B cell (primary cell): ENCODE measurements around the gene ORMDL3. TPM values are rescaled to one million over a fixed set of nuclear protein-coding genes. Genes with fewer than 3 reads are reported as not detected.

Source experiments
- ATAC-seq: fragments of 200-7000 bp; cut with Tn5 transposase; one replicate; pipeline ENCODE4 v1.10.0; 2021; ENCODE audit warnings: low read depth, mild to moderate bottlenecking, moderate number of reproducible peaks, moderate library complexity
- CTCF ChIA-PET: fragments of 350-600 bp; sonication (Branson Sonifier 250); formaldehyde crosslinking; loops from one replicate; lab custom pipeline; 2021; ENCODE audit warnings: antibody characterized with exemption, inconsistent platforms; lab: Charles Lee
- POLR2A ChIA-PET: fragments of 350-600 bp; sonication (Branson Sonifier 250); formaldehyde crosslinking; loops from one replicate; lab custom pipeline; 2021; ENCODE audit warnings: antibody characterized with exemption; lab: Charles Lee
- DNase-seq: peaks from one replicate; pipeline ENCODE4 v3.0.0; 2013
- H2AFZ ChIP-seq: 2 replicates; pipeline ENCODE4 v1.6.1; 2012; ENCODE audit warnings: mild to moderate bottlenecking, low read depth, low read length; ENCODE audit not compliant: insufficient read depth, poor library complexity, severe bottlenecking
- H3K27ac ChIP-seq, 2 donors: 1 replicate in 1 of 2; 2 replicates in 1 of 2; pipeline ENCODE4 v1.5.1; 2012 to 2013; ENCODE audit warnings: low read length in 2 of 2, mild to moderate bottlenecking in 2 of 2, moderate library complexity in 1 of 2
- H3K27me3 ChIP-seq, 4 experiments: fragments of 200-600 bp in 1 of 4; sonication (generic) in 1 of 4; replicated peaks in 1 of 4; 1 replicate in 2 of 4; 2 replicates in 2 of 4; pipeline versions ENCODE4 v1.6.1 to v1.7.0; 2013 to 2016; ENCODE audit warnings: low read length in 3 of 4, mild to moderate bottlenecking in 2 of 4, mixed read lengths in 1 of 4, moderate library complexity in 1 of 4; ENCODE audit not compliant: insufficient read depth in 4 of 4, control insufficient read depth in 3 of 4; ENCODE audit errors: control extremely low read depth in 1 of 4
- H3K36me3 ChIP-seq, 2 experiments: replicated peaks in 1 of 2; 1 replicate in 1 of 2; 2 replicates in 1 of 2; pipeline versions ENCODE4 v1.6.1 to v1.7.1; 2013; ENCODE audit warnings: low read length in 1 of 2; ENCODE audit not compliant: insufficient read depth in 2 of 2, control insufficient read depth in 1 of 2; ENCODE audit errors: control extremely low read depth in 1 of 2, extremely low read depth in 1 of 2
- H3K4me1 ChIP-seq, 2 donors: fragments of 200-600 bp in 1 of 2; sonication (generic) in 1 of 2; 1 replicate in 1 of 2; 2 replicates in 1 of 2; pipeline versions ENCODE4 v1.5.1 to v1.6.1; 2013 to 2017; ENCODE audit warnings: low read length in 2 of 2; ENCODE audit not compliant: control insufficient read depth in 2 of 2, insufficient read depth in 2 of 2
- H3K4me2 ChIP-seq: replicated peaks from 2 replicates; pipeline ENCODE3; 2012; ENCODE audit warnings: mild to moderate bottlenecking, low read depth, low read length; ENCODE audit not compliant: poor library complexity, severe bottlenecking
- H3K4me3 ChIP-seq, 5 experiments: fragments of 200-600 bp in 1 of 5; sonication (generic) in 1 of 5; 1 replicate in 3 of 5; 2 replicates in 2 of 5; pipeline versions ENCODE4 v1.5.1 to v1.7.0; 2011 to 2016; ENCODE audit warnings: low read length in 4 of 5, mild to moderate bottlenecking in 4 of 5, low read depth in 2 of 5, control low read depth in 1 of 5, moderate library complexity in 1 of 5; ENCODE audit not compliant: insufficient read depth in 1 of 5; ENCODE audit errors: control extremely low read depth in 1 of 5, extremely low read depth in 1 of 5
- H3K79me2 ChIP-seq: fragments of 200-600 bp; sonication (generic); one replicate; pipeline ENCODE4 v1.6.0; 2016; ENCODE audit warnings: low read length; ENCODE audit not compliant: control insufficient read depth, insufficient read depth
- H3K9ac ChIP-seq: fragments of 200-600 bp; sonication (generic); 2 replicates; pipeline ENCODE4 v1.6.1; 2017; ENCODE audit warnings: mild to moderate bottlenecking, low read length, moderate library complexity
- H3K9me3 ChIP-seq, 3 donors: one replicate each; pipeline versions ENCODE4 v1.6.1 to v1.7.1; 2013; ENCODE audit warnings: low read length in 2 of 3; ENCODE audit not compliant: control insufficient read depth in 2 of 3, insufficient read depth in 1 of 3; ENCODE audit errors: control extremely low read depth in 1 of 3
- H4K20me1 ChIP-seq: 2 replicates; pipeline ENCODE4 v1.6.0; 2012; ENCODE audit warnings: mild to moderate bottlenecking, low read length; ENCODE audit not compliant: insufficient read depth, control insufficient read depth, poor library complexity, severe bottlenecking
- H3K27ac Mint-ChIP-seq: one replicate; pipeline ENCODE4 v1.8.0; 2021; ENCODE audit warnings: mixed read lengths
- H3K27me3 Mint-ChIP-seq: one replicate; pipeline ENCODE4 v1.8.0; 2021; ENCODE audit warnings: mixed read lengths
- H3K4me1 Mint-ChIP-seq: one replicate; pipeline ENCODE4 v1.8.0; 2021; ENCODE audit warnings: mixed read lengths
- H3K4me3 Mint-ChIP-seq: one replicate; pipeline ENCODE4 v1.8.0; 2021; ENCODE audit warnings: mixed read lengths
- H3K9me3 Mint-ChIP-seq: one replicate; pipeline ENCODE4 v1.8.0; 2022; ENCODE audit warnings: mixed read lengths; ENCODE audit not compliant: insufficient read depth
- CTCF ChIP-seq: fragments of 200-600 bp; IDR thresholded peaks from one replicate; pipeline ENCODE4 v1.8.0; 2022; ENCODE audit warnings: antibody characterized with exemption, mild to moderate bottlenecking
- EZH2 ChIP-seq: IDR thresholded peaks from 2 replicates; pipeline ENCODE4 v1.6.1; 2012; ENCODE audit warnings: borderline replicate concordance, low read depth, mild to moderate bottlenecking, moderate library complexity, low read length; ENCODE audit not compliant: insufficient read depth, poor library complexity, severe bottlenecking
- WGBS: methylation state at CpG from one replicate; pipeline ENCODE4 v1.1.5; 2013; ENCODE audit warnings: missing lambda C conversion rate; ENCODE audit not compliant: insufficient coverage; 5-methylcytosine and 5-hydroxymethylcytosine counted together
- intact Hi-C: fragments of 100-400 bp; cut with micrococcal nuclease; formaldehyde crosslinking; loops from one replicate; pipeline ENCODE4 v1.10.0; 2022
- polyA plus RNA-seq: library from polyadenylated mRNA; depleted of rRNA; stranded (reverse); fragments of >200 nt; gene quantifications from 2 replicates; pipeline ENCODE4 v1.2.3, GENCODE V29; 2012
- total RNA-seq, 2 donors: library from RNA; stranded (reverse); fragments of 120-200 nt in 1 of 2; gene quantifications; 1 replicate in 1 of 2; 2 replicates in 1 of 2; pipeline versions ENCODE4 v1.2.3 to v1.2.4, GENCODE V29; 2013 to 2022

The ORMDL3 gene
- total and polyA plus RNA-seq, 2 donors (not counting 1 experiment from before 2014, with no cell fraction given), result 51.8 to 90.6 TPM

- DNase-seq (no peak), ATAC-seq (no peak)
- no peaks in the 10 kb centered on the region for H4K20me1 ChIP-seq
- no peak overlapping the region for H3K4me3 Mint-ChIP-seq
- ChIA-PET POLR2A (interaction anchor here (0.6 kb wide), 1 partner anchor 348 kb away, joined by 4 read pairs; no protein-coding TSS in a partner anchor), CTCF (no interaction called here)
- H3K4me3 ChIP-seq, result no peak overlapping the region
- no peak overlapping the region for H3K4me2 ChIP-seq
- no peak overlapping the region for H3K9ac ChIP-seq
- H3K4me1 ChIP-seq, result peaks cover 5 to 7% of the 10 kb centered on the region in 2 donors
- intact Hi-C loops, result no loop called here
- no peak overlapping the region for H2AFZ ChIP-seq
- peaks cover 43% of the 10 kb centered on the region for H3K27me3 Mint-ChIP-seq
- no peaks in the 10 kb centered on the region for H3K4me1 Mint-ChIP-seq
- TF ChIP-seq CTCF (no peak), EZH2 (no peak)
- 95% methylated on average over 2 of the region's 2 CpGs for WGBS
- H3K27ac ChIP-seq, result no peak overlapping the region
- peaks cover 0 to 7% (median 3%) of the 10 kb centered on the region in 4 experiments for H3K27me3 ChIP-seq
- no peaks in the 10 kb centered on the region for H3K79me2 ChIP-seq
- no peaks in the 10 kb centered on the region for H3K36me3 ChIP-seq
- no peaks in the 10 kb centered on the region for H3K9me3 ChIP-seq
- no peaks in the 10 kb centered on the region for H3K9me3 Mint-ChIP-seq
- H3K27ac Mint-ChIP-seq, result no peak overlapping the region
Measured at GRCh38 chr17:39973496-39973895, 46.1 kb upstream of the ORMDL3 start.

GRCh38 chr17:39972271-39972670 is 44.9 kb upstream of the ORMDL3 start:
- no peaks in the 10 kb centered on the region for H3K79me2 ChIP-seq
- WGBS, result 33% methylated on average over 2 of the region's 3 CpGs
- H4K20me1 ChIP-seq, result no peaks in the 10 kb centered on the region
- ChIA-PET POLR2A (no interaction called here), CTCF (interaction anchor here (0.6 to 1.2 kb wide), 2 partner anchors 8 to 461 kb away, joined by 4 to 5 read pairs; partner anchors contain the start of gene PSMD3)
- peaks cover 47% of the 10 kb centered on the region for H3K27me3 Mint-ChIP-seq
- H3K4me3 Mint-ChIP-seq, result no peak overlapping the region
- no peak overlapping the region for H3K27ac ChIP-seq
- H3K4me3 ChIP-seq, result no peak overlapping the region
- ATAC-seq (no peak), DNase-seq (no peak)
- H3K4me1 Mint-ChIP-seq, result no peaks in the 10 kb centered on the region
- peaks cover 0 to 7% (median 3%) of the 10 kb centered on the region in 4 experiments for H3K27me3 ChIP-seq
- no peaks in the 10 kb centered on the region for H3K9me3 Mint-ChIP-seq
- TF ChIP-seq EZH2 (no peak), CTCF (no peak)
- no peaks in the 10 kb centered on the region for H3K9me3 ChIP-seq
- H3K9ac ChIP-seq, result no peak overlapping the region
- intact Hi-C loops, result no loop called here
- H3K4me1 ChIP-seq, result peaks cover 5 to 7% of the 10 kb centered on the region in 2 donors
- H3K36me3 ChIP-seq, result no peaks in the 10 kb centered on the region
- H2AFZ ChIP-seq, result no peak overlapping the region
- no peak overlapping the region for H3K27ac Mint-ChIP-seq
- H3K4me2 ChIP-seq, result no peak overlapping the region
